Measurements from ENCODE around the gene KNSTRN.

DNA sequence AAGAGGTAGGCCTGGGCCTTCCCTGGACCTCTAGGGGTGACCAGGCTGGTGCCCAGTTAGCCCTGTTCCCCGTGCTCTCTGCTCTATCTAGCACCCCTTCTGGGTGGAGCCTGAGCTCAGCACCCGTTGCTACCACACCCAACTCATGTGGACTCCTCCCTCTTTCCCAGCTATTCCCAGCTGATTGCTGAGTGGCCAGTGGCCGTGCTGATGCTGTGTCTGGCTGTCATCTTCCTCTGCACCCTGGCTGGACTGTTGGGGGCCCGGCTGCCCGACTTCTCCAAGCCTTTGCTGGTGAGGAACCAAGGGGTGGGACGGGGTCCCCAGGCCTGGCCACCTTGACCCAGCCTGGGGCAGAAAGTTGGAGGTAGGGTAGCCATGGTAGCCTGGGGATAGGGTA is 18.3 kb upstream of the KNSTRN start:
- TF ChIP-seq EZH2 (IDR thresholded peaks at IDR 0.05) (no peak), POLR2AphosphoS5 (IDR thresholded peaks at IDR 0.05; ENCODE audit: borderline replicate concordance, low read depth, low read length) (no peak)

Data from SK-N-MC (cell line).